Sciatic nerve (tissue), 2 donors: ENCODE results near the gene QSOX2. TPM values are rescaled to one million over a fixed set of nuclear protein-coding genes. Genes with fewer than 3 reads are reported as not detected.
"Not testable (repeated sequence)": the region's sequence is repeated elsewhere in the genome, so short reads cannot be mapped to it uniquely, and the experiment has no call there.

Experiments
- ATAC-seq: fragments of 200-7000 bp; cut with Tn5 transposase; one replicate; pipeline ENCODE4 v1.9.1; 2020; ENCODE audit warnings: mild to moderate bottlenecking, moderate library complexity
- DNase-seq: peaks from one replicate; pipeline ENCODE4 v3.0.0-alpha.2; 2020; ENCODE audit warnings: low spot score
- intact Hi-C: fragments of 100-400 bp; cut with DNase I; formaldehyde crosslinking; loops from one replicate; pipeline ENCODE4 v1.14.2; 2022
- total RNA-seq: library from RNA; stranded (reverse); fragmentation: NEBNext Ultra II Directional; extraction: Animal tissue kit (Norgen Biotek cat#: 25700); gene quantifications from one replicate; pipeline ENCODE4 v1.2.1, GENCODE V29; 2021
- donor health status: DM: no; HTN: no; CAD: no.
- donor health status: DM: no; HTN: no; CAD: no.

QSOX2 gene
- total RNA-seq, 1 donor from 2014 or later, result 7.5 TPM

GRCh38 chr9:136243631-136244030 is 2.0 kb downstream of the QSOX2 start:
- intact Hi-C loops, result no loop called here
- ATAC-seq (no peak), DNase-seq (no peak)

GRCh38 chr9:136242918-136243525 is 2.6 kb downstream of the QSOX2 start:
- DNase-seq, result no peak
- no peak for ATAC-seq
- intact Hi-C loops, result no loop called here

GRCh38 chr9:136242248-136242647 is 3.4 kb downstream of the QSOX2 start:
- DNase-seq (no peak), ATAC-seq (no peak)
- intact Hi-C loops, result no loop called here

GRCh38 chr9:136241542-136241941 is 4.1 kb downstream of the QSOX2 start:
- intact Hi-C loops, result no loop called here
- ATAC-seq, result no peak
- no peak for DNase-seq

- DNase-seq (no peak), ATAC-seq (no peak)
- intact Hi-C loops, result no loop called here
Observed at GRCh38 chr9:136240941-136241340, 4.7 kb downstream of the QSOX2 start.

GRCh38 chr9:136239983-136240330 is 5.7 kb downstream of the QSOX2 start:
- intact Hi-C loops, result no loop called here
- DNase-seq, result no peak
- no peak for ATAC-seq

GRCh38 chr9:136239135-136239982 is 6.3 kb downstream of the QSOX2 start:
- ATAC-seq, result no peak
- no peak for DNase-seq

GRCh38 chr9:136238342-136238732 is 7.3 kb downstream of the QSOX2 start:
- DNase-seq (no peak), ATAC-seq (no peak)
- intact Hi-C loops, result no loop called here

More at GRCh38 chr9:136239135-136239982, 6.3 kb downstream of the QSOX2 start:
- intact Hi-C loops, result no loop called here

- intact Hi-C loops, result no loop called here
- ATAC-seq (no peak), DNase-seq (no peak)
Observed at GRCh38 chr9:136237486-136238341, 7.9 kb downstream of the QSOX2 start.

- DNase-seq, ATAC-seq, intact Hi-C loops: not testable (repeated sequence)
Observed at GRCh38 chr9:136236471-136237410, 8.9 kb downstream of the QSOX2 start.

- intact Hi-C loops, result no loop called here
- DNase-seq (no peak), ATAC-seq (no peak)
Observed at GRCh38 chr9:136235709-136236455, 9.7 kb downstream of the QSOX2 start.

- DNase-seq (no peak), ATAC-seq (no peak)
- intact Hi-C loops, result no loop called here
Observed at GRCh38 chr9:136235171-136235570, 10.4 kb downstream of the QSOX2 start.

GRCh38 chr9:136234597-136234996 is 11.0 kb downstream of the QSOX2 start:
- no peak for ATAC-seq
- intact Hi-C loops, result no loop called here

GRCh38 chr9:136233868-136234267 is 11.7 kb downstream of the QSOX2 start:
- DNase-seq, result no peak
- no peak for ATAC-seq
- intact Hi-C loops, result no loop called here

More at GRCh38 chr9:136234597-136234996, 11.0 kb downstream of the QSOX2 start:
- DNase-seq, result no peak

GRCh38 chr9:136233411-136233810 is 12.2 kb downstream of the QSOX2 start:
- ATAC-seq (no peak), DNase-seq (no peak)
- intact Hi-C loops, result no loop called here

GRCh38 chr9:136232969-136233368 is 12.6 kb downstream of the QSOX2 start:
- DNase-seq, result no peak
- intact Hi-C loops, result no loop called here
- ATAC-seq, result no peak

GRCh38 chr9:136231478-136232297 is 13.9 kb downstream of the QSOX2 start:
- intact Hi-C loops, result no loop called here
- DNase-seq, result no peak
- ATAC-seq, result no peak
